Small intestine (tissue), 7 donors: ENCODE measurements around the gene GRB2. TPM values are rescaled to one million over a fixed set of nuclear protein-coding genes. Genes with fewer than 3 reads are reported as not detected.

Source experiments
- DNase-seq, 2 donors: peaks; one replicate each; pipeline versions ENCODE4 v3.0.0 to v3.0.0-alpha.2; 2013
- FAIRE-seq: peaks from 2 replicates; lab custom pipeline; 2012; peaks lifted over from hg19 to GRCh38; lab: Jason Lieb, UNC
- H3K27ac ChIP-seq, 3 donors: one replicate each; pipeline ENCODE4 v1.5.1; 2013; ENCODE audit warnings: low read length in 2 of 3, mild to moderate bottlenecking in 2 of 3, control low read depth in 1 of 3, inconsistent platforms in 1 of 3, low read depth in 1 of 3, moderate library complexity in 1 of 3
- H3K27me3 ChIP-seq, 3 donors: one replicate each; pipeline ENCODE4 v1.6.1; 2013; ENCODE audit warnings: low read length in 3 of 3, inconsistent platforms in 1 of 3; ENCODE audit not compliant: control insufficient read depth in 3 of 3, insufficient read depth in 3 of 3
- H3K36me3 ChIP-seq, 3 donors: one replicate each; pipeline ENCODE4 v1.6.1; 2013; ENCODE audit warnings: low read length in 3 of 3, inconsistent platforms in 1 of 3, low read depth in 1 of 3, mild to moderate bottlenecking in 1 of 3, moderate library complexity in 1 of 3; ENCODE audit not compliant: control insufficient read depth in 3 of 3, insufficient read depth in 2 of 3
- H3K4me1 ChIP-seq, 3 donors: one replicate each; pipeline ENCODE4 v1.6.1; 2013; ENCODE audit warnings: low read length in 2 of 3, inconsistent platforms in 1 of 3, low read depth in 1 of 3, mild to moderate bottlenecking in 1 of 3, moderate library complexity in 1 of 3; ENCODE audit not compliant: control insufficient read depth in 3 of 3, insufficient read depth in 2 of 3
- H3K4me3 ChIP-seq, 3 donors: one replicate each; pipeline ENCODE4 v1.5.1; 2013; ENCODE audit warnings: low read length in 3 of 3, control low read depth in 1 of 3, inconsistent platforms in 1 of 3, low read depth in 1 of 3, mild to moderate bottlenecking in 1 of 3, moderate library complexity in 1 of 3
- H3K9me3 ChIP-seq, 2 donors: one replicate each; pipeline ENCODE4 v1.6.1; 2013; ENCODE audit warnings: low read depth in 1 of 2, low read length in 1 of 2; ENCODE audit not compliant: control insufficient read depth in 2 of 2, insufficient read depth in 1 of 2
- WGBS, 3 donors: extraction: QIAGEN DNeasy Blood & Tissue Kit; methylation state at CpG; one replicate each; pipeline ENCODE4 v1.1.7; 2013; 5-methylcytosine and 5-hydroxymethylcytosine counted together
- polyA plus RNA-seq, 4 donors: library from polyadenylated mRNA; stranded (reverse) in 3 of 4; unstranded in 1 of 4; fragments of 200-250 nt in 3 of 4; fragments of 120-200 nt in 1 of 4; gene quantifications; one replicate each; pipeline versions ENCODE4 v1.2.1 to v1.2.3, GENCODE V29; 2013
- donor health status: healthy with polysubstance abuse.
- donor health status: control.
- donor health status: control.
- donor health status: Bipolar disorder and iron deficiency.
- donor health status: healthy.

GRB2 gene
- polyA plus RNA-seq, 4 donors, result 65.6 to 73.5 (median 68.0) TPM

DNA sequence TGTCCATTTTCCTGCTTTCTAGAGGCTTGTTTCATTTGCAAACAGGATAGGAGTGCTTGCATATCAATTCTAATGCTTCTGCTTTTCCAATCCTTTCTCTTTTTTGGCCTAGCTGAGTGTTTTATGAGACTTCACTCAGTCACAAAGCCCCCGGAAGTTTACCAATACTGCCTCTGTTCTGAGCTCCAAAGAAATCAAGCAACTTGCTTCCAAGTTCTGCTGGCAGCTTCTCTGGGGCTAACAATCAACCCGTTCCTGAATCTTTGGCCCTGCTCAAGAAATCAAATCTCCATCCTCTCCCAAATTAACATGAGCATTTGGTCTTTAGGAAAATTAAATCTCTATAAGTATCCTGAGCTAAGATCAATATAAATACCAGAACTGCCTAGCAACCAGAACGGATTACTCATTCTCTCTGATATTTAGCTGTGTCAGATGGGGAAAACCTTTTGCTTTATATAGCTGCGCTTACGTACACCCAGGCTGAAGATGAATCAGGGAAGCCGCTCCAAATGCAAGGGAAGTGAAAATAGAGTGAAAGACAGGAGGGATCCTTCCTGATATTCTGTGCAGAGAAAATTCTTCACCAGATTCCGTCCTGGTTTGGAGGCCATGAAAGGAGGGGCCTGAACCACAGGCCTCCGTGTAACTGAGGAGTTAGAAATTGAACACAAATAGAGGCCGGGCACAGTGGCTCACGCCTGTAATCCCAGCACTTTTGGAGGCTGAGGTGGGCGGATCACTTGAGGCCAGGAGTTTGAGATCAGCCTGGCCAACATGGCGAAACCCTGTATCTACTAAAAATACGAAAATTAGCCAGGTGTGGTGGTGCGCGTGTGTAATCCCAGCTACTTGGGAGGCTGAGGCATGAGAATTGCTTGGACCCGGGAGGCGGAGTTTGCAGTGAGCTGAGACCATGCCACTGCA lies 23.3 kb upstream of the GRB2 start:
- H3K27ac ChIP-seq, result peak overlapping the region in 2 of 3 donors; percentile 39 to 47
- H3K4me3 ChIP-seq, result no peak overlapping the region
- DNase-seq (peak; percentile 13 to 31), FAIRE-seq (no peak)
- H3K27me3 ChIP-seq, result no peaks in the 10 kb centered on the region
- H3K9me3 ChIP-seq, result no peaks in the 10 kb centered on the region
- H3K4me1 ChIP-seq, result peaks cover 0 to 15% (median 0%) of the 10 kb centered on the region in 3 donors
- no peaks in the 10 kb centered on the region for H3K36me3 ChIP-seq
- WGBS, 3 donors, result 76 to 85% (median 85%) methylated on average over 17 of the region's 17 CpGs

DNA sequence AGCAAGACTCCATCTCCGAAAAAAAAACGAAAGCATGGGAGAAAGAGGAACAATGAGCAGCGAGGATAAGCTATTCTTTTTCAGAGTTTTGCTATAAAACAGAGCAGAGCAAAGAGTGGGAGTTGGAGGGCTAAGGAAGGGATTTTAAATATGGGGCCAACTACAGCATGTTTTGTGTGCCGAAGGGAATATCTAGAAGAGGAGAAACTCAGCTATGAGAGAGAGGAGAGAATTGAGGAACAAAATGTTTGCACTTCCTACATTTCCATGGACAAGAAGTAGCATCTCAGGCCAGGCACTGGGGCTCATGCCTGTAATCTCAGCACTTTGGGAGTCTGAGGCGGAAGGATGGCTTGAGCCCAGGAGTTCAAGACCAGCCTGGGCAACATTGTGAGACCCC lies 13.1 kb upstream of the GRB2 start:
- DNase-seq (no peak), FAIRE-seq (no peak)
- H3K27ac ChIP-seq, result no peak overlapping the region
- no peaks in the 10 kb centered on the region for H3K27me3 ChIP-seq
- H3K4me3 ChIP-seq, result no peak overlapping the region
- no peaks in the 10 kb centered on the region for H3K36me3 ChIP-seq
- 59 to 75% (median 72%) methylated on average over 5 of the region's 5 CpGs for WGBS, 3 donors
- H3K9me3 ChIP-seq, result no peaks in the 10 kb centered on the region
- peaks cover 0 to 17% (median 0%) of the 10 kb centered on the region in 3 donors for H3K4me1 ChIP-seq

DNA sequence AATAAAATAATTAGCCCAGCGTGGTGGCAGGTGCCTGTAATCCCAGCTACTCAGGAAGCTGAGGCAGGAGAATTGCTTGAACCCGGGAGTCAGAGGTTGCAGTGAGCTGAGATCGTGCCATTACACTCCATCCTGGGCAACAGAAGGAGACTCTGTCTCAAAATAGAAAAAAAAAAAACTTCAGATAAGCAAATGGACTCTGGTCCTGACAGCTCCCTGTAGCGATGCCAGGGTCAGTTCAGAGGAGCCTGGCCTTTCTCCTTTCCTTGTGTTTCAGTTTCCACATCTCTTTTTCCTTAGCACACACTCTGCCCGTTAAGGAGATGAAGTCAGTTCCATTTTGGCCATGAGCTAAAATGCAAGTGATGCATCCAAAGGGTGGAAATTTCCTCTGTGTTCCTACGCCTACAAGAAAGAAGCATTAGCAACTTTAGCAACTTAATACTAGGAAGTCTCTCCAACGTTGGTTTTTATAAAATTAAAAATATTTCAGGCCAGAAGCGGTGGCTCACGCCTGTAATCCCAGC lies 11.6 kb upstream of the GRB2 start:
- Histone ChIP-seq H3K4me3 (no peak overlapping the region), H3K27me3 (no peaks in the 10 kb centered on the region), H3K27ac (peak overlapping the region in 2 of 3 donors; percentile 17 to 72), H3K9me3 (no peaks in the 10 kb centered on the region), H3K36me3 (no peaks in the 10 kb centered on the region), H3K4me1 (peaks cover 0 to 20% (median 0%) of the 10 kb centered on the region in 3 donors)
- 25 to 48% (median 34%) methylated on average over 9 of the region's 9 CpGs for WGBS, 3 donors
- FAIRE-seq, result no peak
- DNase-seq, result peak; percentile 75 to 89

DNA sequence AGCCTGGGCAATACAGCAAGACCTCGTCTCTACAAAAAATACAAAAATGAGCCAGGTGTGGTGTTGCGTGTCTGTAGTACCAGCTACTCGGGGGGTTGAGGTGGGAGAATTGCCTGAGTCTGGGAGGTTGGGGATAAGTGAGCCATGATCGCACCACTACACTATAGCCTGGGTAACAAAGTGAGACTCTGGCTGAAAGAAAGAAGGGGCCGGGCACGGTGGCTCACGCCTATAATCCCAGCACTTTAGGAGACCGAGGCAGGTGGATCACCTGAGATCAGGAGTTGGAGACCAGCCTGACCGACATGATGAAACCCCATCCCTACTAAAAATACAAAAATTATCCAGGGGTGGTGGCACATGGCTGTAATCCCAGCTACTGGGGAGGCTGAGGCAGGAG lies 10.5 kb upstream of the GRB2 start:
- peaks cover 0 to 20% (median 0%) of the 10 kb centered on the region in 3 donors for H3K4me1 ChIP-seq
- no peak overlapping the region for H3K27ac ChIP-seq
- FAIRE-seq (no peak), DNase-seq (no peak)
- H3K36me3 ChIP-seq, result no peaks in the 10 kb centered on the region
- WGBS, 3 donors, result 86 to 93% (median 90%) methylated on average over 9 of the region's 9 CpGs
- H3K9me3 ChIP-seq, result no peaks in the 10 kb centered on the region
- H3K4me3 ChIP-seq, result no peak overlapping the region
- H3K27me3 ChIP-seq, result no peaks in the 10 kb centered on the region

DNA sequence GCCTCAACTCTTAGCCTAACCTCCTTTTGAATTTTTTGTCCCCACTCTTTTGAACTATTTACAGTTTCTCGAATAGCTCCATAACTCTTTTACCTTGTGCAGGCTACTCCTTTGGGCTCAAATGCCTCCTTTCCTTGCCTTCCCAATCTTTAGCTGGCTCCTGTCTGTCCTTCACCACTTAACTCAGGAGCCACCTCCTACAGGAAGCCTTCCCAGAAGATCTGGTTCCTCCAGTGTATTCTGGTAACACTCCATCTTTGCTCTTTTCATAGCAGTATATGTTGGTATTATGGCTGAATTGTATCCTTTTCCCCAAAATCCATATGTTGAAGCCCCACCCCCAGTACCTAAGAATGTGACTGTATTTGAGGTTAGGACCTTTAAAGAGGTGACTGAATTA lies 9.0 kb upstream of the GRB2 start:
- Histone ChIP-seq H3K9me3 (no peaks in the 10 kb centered on the region), H3K4me3 (no peak overlapping the region), H3K27ac (no peak overlapping the region), H3K36me3 (no peaks in the 10 kb centered on the region), H3K27me3 (no peaks in the 10 kb centered on the region), H3K4me1 (peaks cover 0 to 20% (median 0%) of the 10 kb centered on the region in 3 donors)
- DNase-seq (no peak), FAIRE-seq (no peak)
- 82 to 100% (median 92%) methylated on average over 1 of the region's 1 CpG for WGBS, 3 donors

DNA sequence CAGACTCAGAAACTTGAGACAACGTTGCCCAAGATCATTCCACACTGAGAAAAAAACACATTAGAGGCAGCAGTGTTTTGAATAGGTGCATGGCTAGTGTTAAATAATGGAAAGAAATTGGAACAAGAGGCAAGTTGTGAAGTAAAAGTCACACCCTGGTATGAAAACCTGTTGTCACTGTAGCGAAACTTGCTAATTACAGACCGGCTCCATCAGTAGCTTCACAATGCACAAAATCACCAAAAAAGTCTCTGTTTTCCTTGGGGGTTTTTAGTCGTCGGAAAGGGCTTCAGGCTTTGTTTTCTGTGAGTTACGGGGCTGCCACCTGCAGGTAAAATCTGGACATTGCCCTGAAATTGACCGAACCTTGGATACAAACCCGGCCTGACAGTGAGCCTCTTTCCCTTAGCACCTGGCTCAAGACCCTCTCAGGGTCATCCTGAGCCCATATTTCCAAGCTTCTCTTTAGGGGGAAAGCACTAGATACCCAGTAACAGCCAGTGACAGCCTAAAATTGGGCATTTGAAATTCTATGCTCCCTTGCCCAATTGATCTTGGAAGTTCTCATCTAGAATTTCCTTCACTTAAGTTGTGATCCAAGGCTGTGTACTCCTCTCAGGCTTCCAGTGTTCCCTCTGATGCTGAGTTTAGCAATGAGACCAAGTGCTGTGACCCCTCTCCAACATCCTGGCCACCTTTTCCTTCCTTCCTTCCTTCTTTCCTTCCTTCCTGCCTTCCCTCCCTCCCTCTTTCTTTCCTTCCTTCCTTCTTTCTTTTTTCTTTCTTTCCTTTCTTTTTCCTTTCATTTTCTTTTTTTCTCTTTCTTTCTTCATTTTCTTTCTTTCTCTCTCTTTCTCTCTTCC lies 7.2 kb upstream of the GRB2 start:
- Histone ChIP-seq H3K9me3 (no peaks in the 10 kb centered on the region), H3K4me1 (peaks cover 0 to 13% (median 0%) of the 10 kb centered on the region in 3 donors), H3K27me3 (no peaks in the 10 kb centered on the region), H3K4me3 (peak overlapping the region in 1 of 3 donors; percentile 5), H3K27ac (no peak overlapping the region), H3K36me3 (no peaks in the 10 kb centered on the region)
- DNase-seq (peak; percentile 81 to 82), FAIRE-seq (no peak)
- WGBS, 3 donors, result 0 to 1% (median 0%) methylated on average over 8 of the region's 8 CpGs

DNA sequence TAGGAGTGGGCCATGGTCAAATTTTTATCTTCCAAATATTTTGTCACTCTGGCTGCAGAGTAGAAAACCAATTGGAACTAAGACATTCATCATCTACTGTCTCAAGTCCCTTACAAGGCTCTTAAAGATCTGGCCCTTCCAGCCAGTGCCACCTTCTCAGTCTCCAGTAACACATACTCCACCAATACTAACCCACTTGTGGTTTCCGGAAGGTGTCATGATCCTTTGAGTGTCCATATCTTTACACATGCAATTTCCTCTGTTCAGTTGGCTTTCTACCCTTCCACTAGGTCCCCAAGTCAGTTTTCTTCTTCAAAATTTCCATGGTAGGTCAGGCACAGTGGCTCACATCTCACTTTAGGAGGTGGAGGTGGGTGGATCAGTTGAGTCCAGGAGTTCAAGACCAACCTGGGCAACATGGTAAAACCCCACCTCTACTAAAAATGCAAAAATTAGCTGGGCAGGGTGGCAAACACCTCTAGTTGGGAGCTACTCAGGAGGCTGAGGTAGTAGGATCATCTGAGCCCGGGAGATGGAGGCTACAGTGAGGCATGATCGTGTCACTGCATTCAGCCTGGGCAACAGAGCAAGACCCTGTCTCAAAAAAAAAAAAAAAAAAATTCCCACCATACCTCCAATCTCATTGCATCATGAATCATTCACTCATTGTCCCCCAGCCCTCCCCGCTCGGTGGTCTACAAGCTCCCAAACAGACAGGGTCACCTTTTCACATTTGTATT lies 6.0 kb upstream of the GRB2 start:
- peaks cover 0 to 7% (median 2%) of the 10 kb centered on the region in 3 donors for H3K4me1 ChIP-seq
- H3K9me3 ChIP-seq, result no peaks in the 10 kb centered on the region
- FAIRE-seq (no peak), DNase-seq (no peak)
- no peaks in the 10 kb centered on the region for H3K36me3 ChIP-seq
- H3K27ac ChIP-seq, result no peak overlapping the region
- H3K4me3 ChIP-seq, result no peak overlapping the region
- WGBS, 3 donors, result 89 to 92% (median 89%) methylated on average over 5 of the region's 5 CpGs
- H3K27me3 ChIP-seq, result no peaks in the 10 kb centered on the region
